ENCODE results near the gene ZNF71. TPM values are rescaled to one million over a fixed set of nuclear protein-coding genes. Genes with fewer than 3 reads are reported as not detected.

Gene ZNF71
- total RNA-seq, 1 donor from 2014 or later = 6.1 TPM

DNA sequence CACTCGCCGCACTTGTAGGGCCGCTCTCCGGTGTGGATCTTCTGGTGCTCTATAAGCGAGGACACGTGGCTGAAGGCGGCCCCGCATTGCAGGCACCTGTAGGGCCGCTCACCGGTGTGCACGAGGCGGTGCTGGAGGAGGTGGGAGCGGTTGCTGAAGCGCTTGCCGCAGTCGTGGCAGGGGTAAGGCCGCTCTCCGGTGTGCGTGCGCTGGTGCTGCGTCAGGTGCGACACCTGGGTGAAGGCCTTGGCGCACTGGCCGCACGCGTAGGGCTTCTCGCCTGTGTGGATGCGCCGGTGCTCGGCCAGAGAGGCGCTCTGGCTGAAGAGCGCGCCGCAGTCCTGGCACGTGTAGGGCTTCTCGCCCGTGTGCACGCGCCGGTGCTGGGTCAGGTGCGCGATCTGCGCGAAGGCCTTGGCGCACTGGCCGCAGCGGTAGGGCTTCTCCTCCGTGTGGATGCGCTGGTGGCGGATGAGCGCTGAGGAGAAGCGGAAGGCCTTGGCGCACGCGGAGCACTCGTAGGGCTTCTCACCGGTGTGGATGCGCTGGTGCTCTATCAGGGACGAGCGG, 68.9 kb downstream of the ZNF71 start:
- Histone ChIP-seq H3K4me3 (ENCODE audit: low read depth, low read length) (no peak overlapping the region), H3K36me3 (ENCODE audit: control insufficient read depth, insufficient read depth, low read length) (no peaks in the 10 kb centered on the region), H3K27me3 (ENCODE audit: control insufficient read depth, insufficient read depth, low read length) (no peaks in the 10 kb centered on the region)
- FAIRE-seq (no peak), DNase-seq (ENCODE audit: low read depth) (no peak)
- TF ChIP-seq, protein P1, sequence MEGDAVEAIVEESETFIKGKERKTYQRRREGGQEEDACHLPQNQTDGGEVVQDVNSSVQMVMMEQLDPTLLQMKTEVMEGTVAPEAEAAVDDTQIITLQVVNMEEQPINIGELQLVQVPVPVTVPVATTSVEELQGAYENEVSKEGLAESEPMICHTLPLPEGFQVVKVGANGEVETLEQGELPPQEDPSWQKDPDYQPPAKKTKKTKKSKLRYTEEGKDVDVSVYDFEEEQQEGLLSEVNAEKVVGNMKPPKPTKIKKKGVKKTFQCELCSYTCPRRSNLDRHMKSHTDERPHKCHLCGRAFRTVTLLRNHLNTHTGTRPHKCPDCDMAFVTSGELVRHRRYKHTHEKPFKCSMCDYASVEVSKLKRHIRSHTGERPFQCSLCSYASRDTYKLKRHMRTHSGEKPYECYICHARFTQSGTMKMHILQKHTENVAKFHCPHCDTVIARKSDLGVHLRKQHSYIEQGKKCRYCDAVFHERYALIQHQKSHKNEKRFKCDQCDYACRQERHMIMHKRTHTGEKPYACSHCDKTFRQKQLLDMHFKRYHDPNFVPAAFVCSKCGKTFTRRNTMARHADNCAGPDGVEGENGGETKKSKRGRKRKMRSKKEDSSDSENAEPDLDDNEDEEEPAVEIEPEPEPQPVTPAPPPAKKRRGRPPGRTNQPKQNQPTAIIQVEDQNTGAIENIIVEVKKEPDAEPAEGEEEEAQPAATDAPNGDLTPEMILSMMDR (IDR thresholded peaks at IDR 0.05; ENCODE audit: insufficient read depth, low read length, severe bottlenecking) = no peak

- TF ChIP-seq, protein P1 (IDR thresholded peaks at IDR 0.05; ENCODE audit: insufficient read depth, low read length, severe bottlenecking) = no peak
- Histone ChIP-seq H3K4me3 (ENCODE audit: low read depth, low read length) (no peak overlapping the region), H3K27me3 (ENCODE audit: control insufficient read depth, insufficient read depth, low read length) (no peaks in the 10 kb centered on the region), H3K36me3 (ENCODE audit: control insufficient read depth, insufficient read depth, low read length) (no peaks in the 10 kb centered on the region)
- FAIRE-seq (no peak), DNase-seq (ENCODE audit: low read depth) (no peak)
Measured at GRCh38 chr19:56664511-56664910, 69.4 kb downstream of the ZNF71 start.

DNA sequence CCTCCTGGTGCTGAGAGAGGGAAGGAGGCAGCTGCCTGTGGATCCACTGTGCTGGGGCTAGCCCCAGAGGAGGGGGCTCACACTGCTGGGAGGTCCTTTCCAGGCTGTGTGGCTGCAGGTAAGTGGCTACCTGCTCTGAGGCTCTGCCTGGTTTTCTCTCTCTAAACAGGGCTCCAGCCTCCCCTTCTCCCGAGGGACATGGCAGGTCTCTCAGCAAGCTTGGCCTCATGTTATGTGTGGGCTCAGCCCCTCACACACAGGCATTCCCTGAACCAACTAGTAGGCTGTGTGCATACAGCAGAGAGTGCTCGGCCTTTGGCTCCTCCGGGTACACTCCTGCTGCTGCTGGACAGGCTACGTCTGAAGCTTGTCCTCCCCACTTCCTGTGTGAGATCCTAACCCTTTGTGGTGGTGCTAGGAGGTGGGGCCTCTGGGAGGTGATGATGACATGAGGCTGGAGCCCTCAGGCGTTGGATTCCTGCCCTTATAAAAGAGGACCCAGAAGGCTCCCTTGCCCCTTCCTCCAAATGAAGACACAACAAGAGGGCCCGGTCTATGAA, 72.3 kb downstream of the ZNF71 start:
- Histone ChIP-seq H3K4me3 (ENCODE audit: low read depth, low read length) (no peak overlapping the region), H3K27me3 (ENCODE audit: control insufficient read depth, insufficient read depth, low read length) (no peaks in the 10 kb centered on the region), H3K36me3 (ENCODE audit: control insufficient read depth, insufficient read depth, low read length) (no peaks in the 10 kb centered on the region)
- FAIRE-seq (no peak), DNase-seq (ENCODE audit: low read depth) (no peak)
- TF ChIP-seq, protein P1 (IDR thresholded peaks at IDR 0.05; ENCODE audit: insufficient read depth, low read length, severe bottlenecking) = no peak

GRCh38 chr19:56668676-56669075, 73.6 kb downstream of the ZNF71 start:
- DNase-seq (ENCODE audit: low read depth) (no peak), FAIRE-seq (no peak)
- TF ChIP-seq, protein P1 (IDR thresholded peaks at IDR 0.05; ENCODE audit: insufficient read depth, low read length, severe bottlenecking) = no peak
- no peaks in the 10 kb centered on the region for H3K27me3 ChIP-seq (ENCODE audit: control insufficient read depth, insufficient read depth, low read length)
- no peaks in the 10 kb centered on the region for H3K36me3 ChIP-seq (ENCODE audit: control insufficient read depth, insufficient read depth, low read length)
- H3K4me3 ChIP-seq (ENCODE audit: low read depth, low read length) = no peak overlapping the region

DNA sequence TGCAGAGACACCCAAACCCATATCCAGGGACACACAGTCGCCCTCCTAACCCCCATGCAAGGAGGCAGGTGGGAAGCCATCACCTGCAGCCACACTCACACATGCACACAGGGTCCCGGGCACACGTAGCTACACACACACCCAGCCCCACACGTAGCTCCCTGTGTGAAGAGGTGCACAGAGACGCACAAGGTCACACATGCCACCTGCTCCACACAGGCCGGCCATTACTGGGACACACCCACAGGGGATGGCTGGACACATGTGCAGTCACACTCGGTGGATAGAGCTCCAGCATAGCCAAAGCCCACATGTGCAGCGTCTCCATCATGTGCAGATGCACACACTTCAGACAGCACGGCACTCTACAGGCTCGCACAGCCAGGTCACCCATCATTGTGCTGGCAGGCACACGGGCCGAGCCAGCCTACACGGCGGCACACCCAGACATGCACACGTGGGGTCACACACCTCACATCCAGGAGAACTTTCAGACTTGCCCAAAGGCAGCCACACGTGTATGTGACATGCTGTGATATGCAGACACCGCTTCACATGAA, 75.4 kb downstream of the ZNF71 start:
- no peak for DNase-seq (ENCODE audit: low read depth)
- peak; percentile 68 for FAIRE-seq
- Histone ChIP-seq H3K27me3 (ENCODE audit: control insufficient read depth, insufficient read depth, low read length) (no peaks in the 10 kb centered on the region), H3K36me3 (ENCODE audit: control insufficient read depth, insufficient read depth, low read length) (no peaks in the 10 kb centered on the region), H3K4me3 (ENCODE audit: low read depth, low read length) (no peak overlapping the region)
- TF ChIP-seq, protein P1 (IDR thresholded peaks at IDR 0.05; ENCODE audit: insufficient read depth, low read length, severe bottlenecking) = no peak

Measured in bronchial epithelial cell (primary cell).